Vagina (tissue), 2 donors: ENCODE data around the gene SERTM1.

ENCODE experiments used
- CTCF ChIP-seq, 3 experiments: fragments of 450-650 bp in 2 of 3; fragments of 200-600 bp in 1 of 3; sonication (generic) in 1 of 3; IDR thresholded peaks; one replicate each; pipeline ENCODE4 v1.5.1; 2017 to 2019; ENCODE audit warnings: antibody characterized with exemption in 3 of 3, mild to moderate bottlenecking in 2 of 3, moderate library complexity in 2 of 3
- POLR2AphosphoS5 ChIP-seq, 2 donors: sonication (generic); formaldehyde crosslinking; IDR thresholded peaks; one replicate each; pipeline ENCODE4 v1.9.0; 2017; ENCODE audit warnings: antibody characterized with exemption in 2 of 2, mild to moderate bottlenecking in 2 of 2, low read depth in 1 of 2; ENCODE audit not compliant: insufficient read depth in 1 of 2

GRCh38 chr13:36673838-36674326 lies at the start of gene SERTM1:
- TF ChIP-seq CTCF (IDR thresholded peaks at IDR 0.05) (no peak), POLR2AphosphoS5 (IDR thresholded peaks at IDR 0.05; ENCODE audit: insufficient read depth in 1 of 2, low read depth in 1 of 2) (peak in 1 of 2 donors; percentile 27)
